ENCODE data around the gene TEX9.

TEX9 gene

DNA sequence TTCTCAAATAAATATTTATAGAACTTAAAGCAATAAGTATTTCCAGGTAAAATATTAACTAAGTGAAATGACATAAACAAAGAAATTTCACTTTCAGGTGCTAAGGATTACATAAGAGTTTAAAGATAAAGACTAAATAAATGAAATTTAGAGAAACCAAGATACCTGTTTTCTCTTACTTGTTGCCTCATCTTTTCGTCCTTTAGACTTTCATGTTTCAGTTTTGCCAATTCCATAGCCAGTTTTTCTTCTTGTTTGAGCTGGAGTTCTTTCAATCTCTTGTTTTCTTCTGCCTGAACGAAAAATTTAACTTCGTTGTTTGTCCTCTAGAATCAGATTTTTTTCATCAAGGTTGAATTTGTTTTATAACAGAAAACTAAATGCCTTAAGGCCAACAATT lies 91.0 kb downstream of the TEX9 start:
- no CpG with 5 or more reads among the region's 3 CpGs for WGBS (ENCODE audit: extremely low coverage, insufficient coverage, low lambda C conversion rate)
- H3K56ac ChIP-seq (ENCODE audit: low read length), result no peak overlapping the region
- no peaks in the 10 kb centered on the region for H3K4me1 ChIP-seq (ENCODE audit: control insufficient read depth, low read depth, low read length)
- no peak overlapping the region for H2AK5ac ChIP-seq (ENCODE audit: low read length)
- H3K27me3 ChIP-seq (ENCODE audit: insufficient read depth, low read length, poor library complexity), result no peaks in the 10 kb centered on the region
- H3K4ac ChIP-seq (ENCODE audit: low read depth, low read length), result no peak overlapping the region
- no peak overlapping the region for H3K4me2 ChIP-seq (ENCODE audit: low read length)
- DNase-seq, result no peak
- no peak overlapping the region for H3K23ac ChIP-seq (ENCODE audit: low read length)
- no peak overlapping the region for H4K8ac ChIP-seq (ENCODE audit: low read depth, low read length)
- no peak overlapping the region for H2BK5ac ChIP-seq (ENCODE audit: low read length)
- H3K79me1 ChIP-seq (ENCODE audit: low read length), result no peaks in the 10 kb centered on the region
- H2BK15ac ChIP-seq (replicated peaks; ENCODE audit: low read depth), result no peak overlapping the region
- no peak overlapping the region for H2BK120ac ChIP-seq (ENCODE audit: low read depth, low read length)
- no peaks in the 10 kb centered on the region for H3K36me3 ChIP-seq (ENCODE audit: control insufficient read depth, insufficient read depth, low read length)
- H3K9ac ChIP-seq (ENCODE audit: low read length), result no peak overlapping the region
- no peak overlapping the region for H4K5ac ChIP-seq (ENCODE audit: low read length)
- no peak overlapping the region for H3K18ac ChIP-seq (ENCODE audit: low read length)
- no peak overlapping the region for H3K27ac ChIP-seq (ENCODE audit: low read depth, low read length)
- no peak overlapping the region for H3K4me3 ChIP-seq (ENCODE audit: low read length)
- no peaks in the 10 kb centered on the region for H3K79me2 ChIP-seq (ENCODE audit: control insufficient read depth, insufficient read depth, low read length)

DNA sequence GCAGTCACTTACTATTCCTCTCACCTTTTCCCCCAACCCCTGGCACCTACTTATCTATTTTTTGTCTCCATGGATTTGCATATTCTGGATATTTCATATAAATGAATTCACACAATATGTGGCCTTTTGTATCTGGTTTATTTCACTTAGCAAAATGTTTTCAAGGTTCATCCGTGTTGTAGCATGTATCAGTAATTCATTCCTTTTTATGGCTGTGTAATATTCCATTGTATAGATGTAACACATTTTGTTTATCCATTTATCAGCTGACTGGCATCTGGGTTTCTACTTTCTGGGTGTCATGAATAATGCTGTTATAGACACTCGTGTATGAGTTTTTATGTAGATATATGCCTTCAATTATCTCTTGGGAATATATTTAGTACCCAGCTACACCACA lies 93.9 kb downstream of the TEX9 start:
- Histone ChIP-seq H3K4me2 (ENCODE audit: low read length) (no peak overlapping the region), H4K5ac (ENCODE audit: low read length) (no peak overlapping the region), H3K36me3 (ENCODE audit: control insufficient read depth, insufficient read depth, low read length) (no peaks in the 10 kb centered on the region), H2BK15ac (replicated peaks; ENCODE audit: low read depth) (no peak overlapping the region), H3K18ac (ENCODE audit: low read length) (no peak overlapping the region), H3K27me3 (ENCODE audit: insufficient read depth, low read length, poor library complexity) (no peaks in the 10 kb centered on the region), H2BK120ac (ENCODE audit: low read depth, low read length) (no peak overlapping the region), H3K23ac (ENCODE audit: low read length) (no peak overlapping the region), H3K79me2 (ENCODE audit: control insufficient read depth, insufficient read depth, low read length) (no peaks in the 10 kb centered on the region), H3K79me1 (ENCODE audit: low read length) (no peaks in the 10 kb centered on the region), H2BK5ac (ENCODE audit: low read length) (no peak overlapping the region), H3K56ac (ENCODE audit: low read length) (no peak overlapping the region), H3K27ac (ENCODE audit: low read depth, low read length) (no peak overlapping the region), H3K4ac (ENCODE audit: low read depth, low read length) (no peak overlapping the region), H3K4me3 (ENCODE audit: low read length) (no peak overlapping the region), H4K8ac (ENCODE audit: low read depth, low read length) (no peak overlapping the region), H3K4me1 (ENCODE audit: control insufficient read depth, low read depth, low read length) (no peaks in the 10 kb centered on the region), H2AK5ac (ENCODE audit: low read length) (no peak overlapping the region), H3K9ac (ENCODE audit: low read length) (no peak overlapping the region)
- no peak for DNase-seq
- WGBS (ENCODE audit: extremely low coverage, insufficient coverage, low lambda C conversion rate), result no CpG with 5 or more reads among the region's 2 CpGs

DNA sequence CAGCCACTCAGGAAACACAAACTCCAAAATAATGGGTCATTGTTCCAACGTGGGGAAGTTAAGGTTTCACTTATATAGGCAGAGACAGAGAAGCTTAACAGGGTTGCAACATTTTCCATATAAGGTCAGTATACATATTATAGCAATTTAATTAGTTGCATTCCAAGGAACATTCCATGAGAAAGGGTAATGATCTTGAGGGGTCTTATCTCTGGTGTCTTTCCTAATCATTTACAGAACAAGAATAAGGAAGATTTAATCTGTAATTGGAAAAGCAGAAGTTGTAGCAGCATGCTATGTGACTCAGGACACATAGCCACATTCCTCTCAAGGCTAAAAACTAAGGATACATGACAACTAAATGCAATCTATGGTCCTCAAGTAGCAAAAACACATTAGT lies 94.8 kb downstream of the TEX9 start:
- H3K56ac ChIP-seq (ENCODE audit: low read length), result no peak overlapping the region
- no peaks in the 10 kb centered on the region for H3K79me1 ChIP-seq (ENCODE audit: low read length)
- no peaks in the 10 kb centered on the region for H3K4me1 ChIP-seq (ENCODE audit: control insufficient read depth, low read depth, low read length)
- H2BK5ac ChIP-seq (ENCODE audit: low read length), result no peak overlapping the region
- H2BK15ac ChIP-seq (replicated peaks; ENCODE audit: low read depth), result no peak overlapping the region
- no peak overlapping the region for H4K5ac ChIP-seq (ENCODE audit: low read length)
- no peak overlapping the region for H4K8ac ChIP-seq (ENCODE audit: low read depth, low read length)
- no peak overlapping the region for H3K4ac ChIP-seq (ENCODE audit: low read depth, low read length)
- no peak overlapping the region for H3K27ac ChIP-seq (ENCODE audit: low read depth, low read length)
- no peaks in the 10 kb centered on the region for H3K27me3 ChIP-seq (ENCODE audit: insufficient read depth, low read length, poor library complexity)
- no peak overlapping the region for H3K18ac ChIP-seq (ENCODE audit: low read length)
- H3K23ac ChIP-seq (ENCODE audit: low read length), result no peak overlapping the region
- H3K36me3 ChIP-seq (ENCODE audit: control insufficient read depth, insufficient read depth, low read length), result no peaks in the 10 kb centered on the region
- no peaks in the 10 kb centered on the region for H3K79me2 ChIP-seq (ENCODE audit: control insufficient read depth, insufficient read depth, low read length)
- H2AK5ac ChIP-seq (ENCODE audit: low read length), result no peak overlapping the region
- DNase-seq, result peak; percentile 74
- H2BK120ac ChIP-seq (ENCODE audit: low read depth, low read length), result no peak overlapping the region
- H3K4me3 ChIP-seq (ENCODE audit: low read length), result no peak overlapping the region
- no peak overlapping the region for H3K9ac ChIP-seq (ENCODE audit: low read length)
- no CpG with 5 or more reads among the region's 1 CpG for WGBS (ENCODE audit: extremely low coverage, insufficient coverage, low lambda C conversion rate)
- H3K4me2 ChIP-seq (ENCODE audit: low read length), result no peak overlapping the region

DNA sequence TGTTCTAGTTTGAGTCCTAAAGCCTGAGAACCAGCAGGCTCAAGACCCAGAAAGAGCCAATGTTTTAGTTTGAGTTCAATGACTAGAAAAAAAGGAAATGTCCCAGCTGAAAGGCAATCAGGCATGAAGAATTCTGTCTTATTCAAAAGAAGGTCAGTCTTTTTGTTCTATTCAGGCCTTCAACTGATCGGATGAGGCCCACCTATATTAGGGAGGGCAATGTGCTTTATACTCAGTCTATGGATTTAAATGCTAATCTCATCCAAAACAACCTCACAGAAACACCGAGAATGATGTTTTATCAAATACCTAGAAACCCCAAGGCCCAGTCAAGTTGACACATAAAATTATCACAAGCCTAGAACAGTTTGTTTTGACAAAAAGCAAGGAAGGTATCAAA lies 95.7 kb downstream of the TEX9 start:
- Histone ChIP-seq H3K4me3 (ENCODE audit: low read length) (no peak overlapping the region), H2BK120ac (ENCODE audit: low read depth, low read length) (no peak overlapping the region), H3K27ac (ENCODE audit: low read depth, low read length) (no peak overlapping the region), H3K4ac (ENCODE audit: low read depth, low read length) (no peak overlapping the region), H2BK15ac (replicated peaks; ENCODE audit: low read depth) (no peak overlapping the region), H3K4me1 (ENCODE audit: control insufficient read depth, low read depth, low read length) (no peaks in the 10 kb centered on the region), H3K79me2 (ENCODE audit: control insufficient read depth, insufficient read depth, low read length) (no peaks in the 10 kb centered on the region), H3K27me3 (ENCODE audit: insufficient read depth, low read length, poor library complexity) (no peaks in the 10 kb centered on the region), H3K9ac (ENCODE audit: low read length) (no peak overlapping the region), H4K8ac (ENCODE audit: low read depth, low read length) (no peak overlapping the region), H3K23ac (ENCODE audit: low read length) (no peak overlapping the region), H3K56ac (ENCODE audit: low read length) (no peak overlapping the region), H3K79me1 (ENCODE audit: low read length) (no peaks in the 10 kb centered on the region), H4K5ac (ENCODE audit: low read length) (no peak overlapping the region), H2BK5ac (ENCODE audit: low read length) (no peak overlapping the region), H2AK5ac (ENCODE audit: low read length) (no peak overlapping the region), H3K18ac (ENCODE audit: low read length) (no peak overlapping the region), H3K36me3 (ENCODE audit: control insufficient read depth, insufficient read depth, low read length) (no peaks in the 10 kb centered on the region), H3K4me2 (ENCODE audit: low read length) (no peak overlapping the region)
- no peak for DNase-seq
- no CpG with 5 or more reads among the region's 2 CpGs for WGBS (ENCODE audit: extremely low coverage, insufficient coverage, low lambda C conversion rate)

DNA sequence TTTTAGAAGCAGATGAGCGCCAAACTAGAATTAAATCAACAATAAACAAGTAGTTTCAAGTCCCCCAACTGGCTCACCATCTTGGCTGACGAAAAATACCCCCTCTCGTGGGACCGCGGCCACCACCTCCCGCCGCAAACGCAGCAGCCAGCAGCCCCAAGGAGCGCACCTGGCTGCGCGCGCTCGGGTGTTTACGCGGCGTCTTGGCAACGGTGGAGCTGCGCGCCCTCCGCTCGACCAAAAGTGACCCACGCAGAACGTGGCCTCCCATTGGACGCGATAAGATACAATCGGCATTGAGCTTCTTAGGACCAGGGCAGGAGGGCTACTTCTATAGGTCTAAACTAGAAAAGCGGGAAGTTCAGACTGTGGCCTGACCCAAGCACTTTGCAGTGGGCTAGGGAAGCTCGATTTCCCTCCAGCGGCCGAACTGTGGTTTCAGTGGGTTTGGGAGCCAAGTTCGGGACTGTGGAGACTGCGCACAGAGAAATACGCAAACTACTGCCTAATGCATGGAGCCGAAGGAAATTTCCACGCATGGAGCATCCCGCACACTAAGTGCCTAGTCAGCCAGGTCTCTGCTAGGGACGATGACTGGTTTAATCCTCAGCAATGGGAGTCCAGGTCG lies 99.8 kb downstream of the TEX9 start, which contains the start of gene MNS1:
Gene MNS1 (minus strand): TSS at position 245 of the 628 bp plus-strand sequence. CDS start 165 bp downstream, at position 80.
- peak; percentile 98 for DNase-seq
- Histone ChIP-seq H4K8ac (ENCODE audit: low read depth, low read length) (no peak within 1 kb of the TSS), H3K56ac (ENCODE audit: low read length) (peak within 1 kb of the TSS; percentile 77), H3K9ac (ENCODE audit: low read length) (peak within 1 kb of the TSS; percentile 21), H3K4me2 (ENCODE audit: low read length) (peak within 1 kb of the TSS; percentile 30), H3K36me3 (ENCODE audit: control insufficient read depth, insufficient read depth, low read length) (no peaks in the 10 kb centered on the region), H2AK5ac (ENCODE audit: low read length) (no peak within 1 kb of the TSS), H3K79me2 (ENCODE audit: control insufficient read depth, insufficient read depth, low read length) (no peaks in the 10 kb centered on the region), H3K27me3 (ENCODE audit: insufficient read depth, low read length, poor library complexity) (no peaks in the 10 kb centered on the region), H3K23ac (ENCODE audit: low read length) (no peak within 1 kb of the TSS), H3K79me1 (ENCODE audit: low read length) (no peaks in the 10 kb centered on the region), H3K27ac (ENCODE audit: low read depth, low read length) (no peak within 1 kb of the TSS), H3K4me1 (ENCODE audit: control insufficient read depth, low read depth, low read length) (no peaks in the 10 kb centered on the region), H2BK5ac (ENCODE audit: low read length) (no peak within 1 kb of the TSS), H4K5ac (ENCODE audit: low read length) (no peak within 1 kb of the TSS), H3K4ac (ENCODE audit: low read depth, low read length) (no peak within 1 kb of the TSS), H3K18ac (ENCODE audit: low read length) (no peak within 1 kb of the TSS), H2BK120ac (ENCODE audit: low read depth, low read length) (no peak within 1 kb of the TSS), H2BK15ac (replicated peaks; ENCODE audit: low read depth) (no peak within 1 kb of the TSS), H3K4me3 (ENCODE audit: low read length) (no peak within 1 kb of the TSS)
- WGBS (ENCODE audit: extremely low coverage, insufficient coverage, low lambda C conversion rate), result no CpG with 5 or more reads among the region's 38 CpGs

DNA sequence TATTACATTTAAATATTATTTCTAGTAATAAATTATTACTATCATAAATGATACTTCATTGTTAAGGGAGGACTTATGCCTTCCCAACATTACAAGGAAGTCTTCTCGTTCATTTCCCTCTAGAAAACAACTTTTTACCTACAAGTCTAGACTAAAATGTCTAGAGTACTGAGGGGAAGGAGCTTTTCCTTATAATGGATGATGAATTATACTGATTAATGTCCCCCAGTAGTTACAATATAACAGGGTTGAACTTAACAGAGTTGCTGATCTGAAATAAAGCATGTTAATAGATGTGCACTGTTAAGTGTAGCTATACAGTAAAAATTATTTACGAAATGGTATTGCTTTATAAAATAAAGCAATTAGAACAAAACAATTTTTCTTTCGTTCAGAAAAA lies 102.4 kb downstream of the TEX9 start:
- no peak overlapping the region for H4K5ac ChIP-seq (ENCODE audit: low read length)
- H3K9ac ChIP-seq (ENCODE audit: low read length), result no peak overlapping the region
- no peak overlapping the region for H4K8ac ChIP-seq (ENCODE audit: low read depth, low read length)
- no peaks in the 10 kb centered on the region for H3K4me1 ChIP-seq (ENCODE audit: control insufficient read depth, low read depth, low read length)
- no peak for DNase-seq
- no peak overlapping the region for H2BK120ac ChIP-seq (ENCODE audit: low read depth, low read length)
- WGBS (ENCODE audit: extremely low coverage, insufficient coverage, low lambda C conversion rate), result no CpG with 5 or more reads among the region's 3 CpGs
- H3K4ac ChIP-seq (ENCODE audit: low read depth, low read length), result no peak overlapping the region
- H3K79me1 ChIP-seq (ENCODE audit: low read length), result no peaks in the 10 kb centered on the region
- H3K27ac ChIP-seq (ENCODE audit: low read depth, low read length), result no peak overlapping the region
- no peak overlapping the region for H3K4me2 ChIP-seq (ENCODE audit: low read length)
- H2BK5ac ChIP-seq (ENCODE audit: low read length), result no peak overlapping the region
- no peak overlapping the region for H2AK5ac ChIP-seq (ENCODE audit: low read length)
- H3K56ac ChIP-seq (ENCODE audit: low read length), result no peak overlapping the region
- H3K4me3 ChIP-seq (ENCODE audit: low read length), result no peak overlapping the region
- no peak overlapping the region for H3K18ac ChIP-seq (ENCODE audit: low read length)
- H2BK15ac ChIP-seq (replicated peaks; ENCODE audit: low read depth), result no peak overlapping the region
- no peaks in the 10 kb centered on the region for H3K27me3 ChIP-seq (ENCODE audit: insufficient read depth, low read length, poor library complexity)
- no peaks in the 10 kb centered on the region for H3K36me3 ChIP-seq (ENCODE audit: control insufficient read depth, insufficient read depth, low read length)
- no peaks in the 10 kb centered on the region for H3K79me2 ChIP-seq (ENCODE audit: control insufficient read depth, insufficient read depth, low read length)
- H3K23ac ChIP-seq (ENCODE audit: low read length), result no peak overlapping the region

Measured in mesendoderm (in vitro differentiated cells).